DMS79 treated with DMSO at 0.1 percent for 48 hours (cell line): ENCODE measurements around the gene SDK1.

ENCODE experiments used
- DNase-seq: peaks from one replicate; lab custom pipeline; 2025; lab: John Stamatoyannopoulos, UW

Gene SDK1

DNA sequence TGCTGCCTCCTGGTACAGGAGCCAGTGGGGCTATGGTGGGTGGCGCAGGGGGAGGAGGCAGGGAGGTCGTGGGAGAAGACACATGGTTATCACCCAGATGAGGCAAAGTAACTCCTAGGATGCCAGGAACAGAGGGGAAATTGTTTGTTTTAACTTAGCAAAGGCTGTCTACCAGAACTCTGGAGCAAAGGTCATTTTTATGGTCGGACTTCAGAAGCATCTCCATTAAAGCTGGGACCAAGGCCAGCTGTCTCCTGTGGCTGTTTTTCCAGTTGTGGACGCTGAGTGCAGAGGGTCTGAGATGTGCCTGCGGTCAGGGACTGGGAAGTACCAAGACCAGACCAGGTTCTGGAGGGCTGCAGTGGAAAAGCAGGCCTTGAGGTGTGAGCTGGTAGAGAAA lies 855.1 kb downstream of the SDK1 start:
- no peak for DNase-seq

DNA sequence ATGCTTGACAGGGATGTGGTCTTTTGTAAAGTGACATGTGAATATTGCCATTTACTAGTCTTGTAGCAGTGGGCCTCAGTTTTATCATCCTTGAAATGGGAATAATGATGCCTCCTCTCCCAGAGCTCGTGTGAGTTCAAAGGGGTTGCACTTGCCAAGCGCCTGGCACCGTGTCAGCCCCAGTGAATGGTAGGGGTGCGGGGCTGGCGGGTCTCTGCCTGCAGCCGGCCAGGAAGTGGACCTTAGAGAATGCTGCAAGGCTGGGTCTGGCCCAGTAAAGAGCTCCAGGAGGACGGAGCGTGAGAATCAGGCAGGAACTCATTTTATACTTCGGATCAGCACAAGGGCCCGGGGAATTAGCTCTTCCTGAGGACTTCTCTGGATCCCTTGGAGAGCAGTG lies 856.6 kb downstream of the SDK1 start:
- no peak for DNase-seq

DNA sequence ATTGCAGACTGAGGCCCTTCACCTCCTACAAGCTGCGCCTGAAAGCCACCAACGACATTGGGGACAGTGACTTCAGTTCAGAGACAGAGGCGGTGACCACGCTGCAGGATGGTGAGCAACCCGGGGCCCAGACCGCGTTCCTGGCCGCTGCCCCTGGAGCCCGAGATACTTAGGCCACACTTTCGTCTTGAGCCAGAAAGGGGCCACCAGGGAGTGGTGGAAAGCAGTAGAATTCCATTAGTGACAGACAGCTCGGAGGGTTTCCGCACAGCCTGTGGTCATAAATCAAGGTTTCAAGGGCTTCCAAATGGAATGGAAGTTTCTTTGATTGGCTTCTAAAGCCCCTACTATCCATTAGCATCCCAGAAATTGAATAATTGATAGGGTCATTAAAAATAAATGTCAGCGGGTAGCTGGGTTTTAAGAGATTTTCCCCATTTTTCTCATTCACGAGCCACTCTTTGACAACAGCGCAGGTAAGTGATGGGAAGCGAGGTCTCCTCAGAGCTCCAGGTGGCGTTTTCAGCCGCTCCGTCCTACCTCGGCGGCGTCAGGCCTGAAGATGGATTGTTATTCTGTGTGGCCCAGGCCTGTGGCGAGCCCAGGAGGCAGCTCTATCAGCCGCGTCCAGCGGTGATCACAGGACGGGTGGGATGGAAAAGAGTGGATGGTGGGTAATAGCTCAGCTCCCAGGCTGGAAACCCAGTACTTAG lies 857.5 kb downstream of the SDK1 start:
- DNase-seq = no peak

DNA sequence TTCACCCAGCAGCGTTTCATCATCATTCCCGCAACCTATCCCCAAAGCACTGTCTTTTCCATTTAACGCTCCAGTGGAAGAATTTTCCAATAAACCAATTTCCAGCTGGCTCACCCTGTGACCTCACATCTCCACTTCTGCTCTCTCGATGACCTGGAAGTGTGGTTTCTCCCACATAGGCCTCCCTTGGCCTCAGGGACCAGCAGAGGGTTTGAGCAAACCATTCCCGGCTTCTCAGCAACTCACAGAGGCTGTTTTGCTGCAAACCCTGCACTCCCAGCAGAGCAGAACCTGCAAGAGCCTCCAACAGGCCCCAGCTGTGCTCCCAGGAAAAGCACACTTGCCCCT lies 858.1 kb downstream of the SDK1 start:
- DNase-seq = no peak

DNA sequence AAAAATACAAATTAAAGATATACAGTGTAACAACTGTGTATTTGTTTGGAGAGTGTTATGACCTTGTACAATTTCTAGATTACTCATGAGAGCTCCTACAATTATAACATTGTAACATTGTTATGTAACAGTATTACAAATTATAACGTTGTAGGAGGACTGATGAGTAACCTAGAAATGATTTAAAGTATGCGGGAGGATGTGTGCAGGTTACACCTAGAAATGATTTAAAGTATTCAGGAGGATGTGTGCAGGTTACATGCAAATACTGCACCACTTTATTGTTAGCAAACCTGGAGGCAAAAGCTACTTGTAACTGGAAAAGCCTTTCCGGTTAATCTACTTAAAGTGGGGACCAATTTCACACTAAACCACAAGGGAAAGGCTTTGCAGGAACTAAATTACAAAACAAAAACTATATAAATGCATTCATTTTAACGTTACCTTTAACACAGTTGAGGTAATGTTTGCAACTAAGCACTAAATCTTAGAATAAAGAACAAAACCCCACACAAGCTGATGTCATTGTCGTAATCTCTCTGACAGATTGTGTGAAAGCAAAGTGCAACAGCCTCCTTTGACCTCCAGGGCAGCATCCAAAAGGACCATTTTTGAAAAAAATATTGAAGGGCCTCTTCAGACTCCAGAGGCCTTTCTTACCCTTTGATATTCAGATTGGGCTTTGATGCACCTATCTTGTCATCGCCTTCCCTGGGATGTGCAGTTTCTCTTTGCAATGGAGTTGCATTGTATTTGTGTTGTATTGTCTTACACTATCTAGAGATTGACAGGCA lies 858.9 kb downstream of the SDK1 start:
- DNase-seq = no peak

DNA sequence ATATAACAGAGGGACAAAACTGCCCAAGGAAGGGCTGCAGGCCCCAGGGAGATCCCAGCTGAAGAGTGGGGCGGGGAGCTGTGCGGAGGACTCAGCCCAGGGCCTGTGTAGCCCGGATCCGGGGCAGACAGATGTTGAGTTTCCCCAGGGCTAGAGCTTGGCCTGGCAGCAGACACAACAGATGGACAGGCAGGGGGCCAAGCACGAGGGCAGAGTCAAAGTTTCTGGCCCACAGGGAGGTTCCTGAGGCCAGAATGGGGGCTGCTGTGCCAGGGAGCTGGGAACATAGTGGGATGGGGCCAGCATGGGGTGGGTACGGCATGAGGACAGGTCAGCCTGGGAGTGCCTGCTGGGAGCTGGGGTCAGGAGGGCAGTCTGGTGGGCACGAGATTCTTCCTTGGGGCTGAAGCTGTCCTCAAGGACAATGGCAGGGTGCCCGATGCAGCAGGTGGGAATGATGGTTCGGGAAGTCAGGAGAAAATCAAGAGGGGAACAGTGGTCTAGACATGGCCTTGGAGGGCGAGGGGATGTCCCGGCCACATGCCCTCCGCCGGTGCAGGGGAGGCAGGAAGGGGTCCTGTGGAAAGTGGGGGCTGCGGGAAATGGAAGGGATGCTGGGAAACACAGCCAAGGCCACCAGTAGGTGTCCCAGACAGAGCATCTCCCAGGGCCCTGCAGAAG lies 862.0 kb downstream of the SDK1 start:
- no peak for DNase-seq

DNA sequence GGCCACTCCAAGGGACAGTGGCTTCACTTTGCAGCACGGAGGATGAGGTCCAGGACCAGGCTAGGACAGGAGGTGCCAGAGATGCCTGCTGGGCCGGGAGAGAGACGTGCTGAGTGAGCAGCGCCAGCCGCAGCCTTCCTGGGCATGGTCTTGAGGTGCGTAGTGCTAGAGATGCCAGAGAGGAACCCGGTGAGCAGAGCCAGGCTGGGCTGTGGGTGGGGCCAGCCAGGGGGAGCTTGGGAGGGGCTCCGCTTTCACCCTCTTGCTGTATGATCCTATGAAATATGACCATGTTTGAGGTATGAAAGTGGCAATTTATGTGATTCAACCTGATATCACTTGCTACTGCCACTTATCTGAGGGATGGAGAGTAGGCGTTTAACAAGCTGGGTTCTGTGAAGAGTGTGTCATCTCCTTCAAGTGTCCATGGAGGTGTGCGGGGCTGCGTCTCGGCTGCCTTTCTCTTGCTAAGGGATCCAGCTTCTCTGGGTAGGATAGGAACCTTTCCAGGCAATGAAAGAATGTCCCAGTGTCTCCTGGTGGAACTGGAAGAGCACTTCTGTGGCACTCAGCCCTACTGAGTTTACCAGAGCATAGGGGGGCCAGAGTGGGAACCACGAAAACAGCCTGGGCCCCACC lies 862.6 kb downstream of the SDK1 start:
- DNase-seq = no peak

DNA sequence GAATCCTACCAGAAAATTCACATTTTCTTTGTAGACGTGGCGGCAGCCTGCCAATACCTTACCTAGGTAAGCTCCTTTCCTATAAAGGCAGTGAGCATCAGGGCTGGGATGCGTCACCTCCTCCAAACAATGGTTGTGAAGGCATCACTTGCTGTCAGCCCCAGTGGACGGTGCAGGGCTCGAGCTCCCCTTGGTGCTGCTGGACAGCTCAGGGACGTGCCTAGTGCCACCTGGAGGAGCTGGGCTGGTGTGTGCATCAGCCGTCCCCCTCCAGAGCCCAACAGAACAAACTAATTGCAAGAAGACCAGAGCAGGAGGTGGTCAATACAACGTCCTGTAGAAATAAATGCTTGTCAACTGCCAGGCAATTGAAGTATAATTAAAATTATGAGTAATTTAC lies 863.5 kb downstream of the SDK1 start:
- no peak for DNase-seq

DNA sequence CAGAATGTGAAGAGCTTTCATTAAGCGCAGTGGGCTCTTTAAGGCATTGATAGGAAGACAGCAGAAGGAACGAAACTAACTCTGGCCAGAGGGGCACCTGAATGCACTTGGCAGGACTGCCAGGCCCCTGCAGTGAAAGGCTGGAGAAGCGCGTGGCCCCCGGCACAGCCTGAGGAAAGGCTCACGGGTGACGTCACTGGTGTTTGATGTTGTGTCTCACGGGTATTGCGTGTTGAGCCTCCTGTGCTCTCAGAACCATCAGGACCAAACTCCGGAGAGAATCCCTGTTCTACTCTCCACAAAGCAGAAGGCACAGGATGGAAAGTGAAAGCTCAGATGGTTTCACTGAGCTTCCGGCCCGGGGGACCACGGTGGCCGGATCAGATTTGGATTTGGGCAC lies 865.3 kb downstream of the SDK1 start:
- no peak for DNase-seq

DNA sequence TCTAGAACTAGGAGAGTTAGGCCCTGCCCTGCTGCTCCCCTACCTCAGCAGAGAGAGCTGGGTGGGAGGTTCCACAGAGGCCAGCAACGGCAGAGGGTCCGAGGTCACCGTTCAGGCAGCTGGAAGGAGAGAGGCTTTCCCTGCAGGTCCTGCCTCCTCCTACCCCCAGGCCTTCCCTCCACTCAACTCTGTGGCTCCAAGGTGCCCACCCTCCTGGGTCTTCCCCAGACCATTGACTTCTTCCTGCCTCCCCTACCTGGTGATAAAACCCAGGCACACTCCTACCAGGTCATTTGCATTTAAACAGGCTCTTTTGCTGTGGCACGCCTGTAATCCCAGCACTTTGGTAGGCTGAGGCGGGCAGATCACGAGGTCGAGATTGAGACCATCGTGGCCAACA lies 865.8 kb downstream of the SDK1 start:
- no peak for DNase-seq

DNA sequence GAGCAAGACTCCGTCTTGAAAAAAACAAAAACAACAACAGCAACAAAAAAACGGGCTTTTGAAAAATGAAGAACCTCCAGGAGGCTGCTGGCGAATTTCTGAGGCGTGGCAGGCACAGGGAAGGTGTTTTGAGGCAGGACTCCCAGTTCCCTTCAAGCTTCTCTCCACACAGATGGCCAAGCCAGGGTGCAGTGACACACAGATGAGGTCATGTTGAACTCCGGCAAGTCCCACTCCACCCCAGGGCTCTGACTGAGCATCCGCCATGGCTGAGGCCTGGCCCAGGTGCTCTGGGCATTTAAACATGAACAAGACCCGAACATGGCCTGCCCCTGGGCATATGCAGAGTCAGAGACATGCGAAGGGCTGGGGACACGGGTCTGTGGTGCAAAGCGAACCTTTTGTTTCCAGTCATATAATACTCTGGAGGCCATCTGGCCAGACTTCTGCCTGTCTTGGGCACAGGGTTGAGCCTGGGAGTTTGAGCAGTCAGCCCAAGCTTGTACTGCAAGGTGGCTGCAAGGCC lies 866.4 kb downstream of the SDK1 start:
- no peak for DNase-seq

DNA sequence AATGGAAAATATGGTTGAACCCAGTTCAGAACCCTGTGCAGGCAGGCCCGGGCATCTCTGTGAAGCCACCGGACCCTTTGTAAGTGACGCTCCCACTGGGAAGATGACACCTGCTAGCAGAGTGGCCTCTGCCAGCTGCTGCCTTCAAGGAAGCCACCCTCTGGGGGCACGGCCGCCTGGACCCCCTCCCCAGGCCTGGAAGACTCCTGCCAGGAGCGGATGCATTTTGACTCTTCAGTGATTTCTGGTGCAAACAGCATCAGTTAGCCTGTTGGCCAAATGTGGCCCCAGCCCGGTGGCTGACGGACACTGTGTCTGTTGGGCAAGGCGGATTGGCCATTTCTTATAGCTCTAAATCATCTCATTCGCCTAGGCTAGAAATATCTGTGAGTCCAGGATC lies 867.0 kb downstream of the SDK1 start:
- DNase-seq = no peak

DNA sequence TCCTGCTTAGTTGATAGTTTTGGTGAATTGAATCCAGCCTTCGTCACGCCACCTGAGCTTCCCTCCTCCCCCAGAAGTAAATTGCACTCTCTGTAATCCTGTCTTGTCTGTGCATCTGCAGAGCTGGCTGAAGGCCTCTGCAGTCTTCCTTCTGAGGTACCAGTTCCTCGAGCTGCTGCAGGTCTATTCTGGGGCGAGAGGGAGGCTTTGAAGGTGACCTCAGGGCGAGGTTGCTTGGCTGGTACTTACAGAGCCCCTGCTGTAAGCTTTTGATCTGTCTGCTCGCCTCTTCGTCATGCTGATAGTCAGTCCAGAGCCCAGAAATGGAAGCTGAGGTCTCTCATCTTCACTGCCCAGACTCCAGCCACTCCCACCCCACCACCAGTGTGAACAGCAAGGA lies 867.5 kb downstream of the SDK1 start:
- DNase-seq = no peak

DNA sequence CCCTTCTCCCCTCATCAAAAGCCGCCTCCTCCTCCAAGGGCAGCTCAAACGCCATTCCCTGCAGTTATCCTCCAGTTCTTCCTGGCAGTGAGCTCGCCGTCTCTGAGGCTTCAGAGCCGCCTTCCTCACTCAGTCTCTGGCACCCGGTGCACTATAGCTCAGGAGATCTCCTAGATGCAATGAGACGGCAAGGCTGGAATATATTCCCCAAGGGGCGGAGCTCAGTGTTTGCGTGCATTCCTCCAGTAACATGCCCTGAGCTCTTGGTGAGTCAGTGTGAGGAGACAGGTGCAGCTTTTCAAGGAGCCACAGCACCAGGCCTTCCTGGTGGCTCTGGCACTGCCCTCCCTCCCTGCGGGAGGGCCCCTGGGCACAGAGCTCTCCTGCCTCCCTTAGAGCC lies 868.4 kb downstream of the SDK1 start:
- DNase-seq = peak; percentile 54

DNA sequence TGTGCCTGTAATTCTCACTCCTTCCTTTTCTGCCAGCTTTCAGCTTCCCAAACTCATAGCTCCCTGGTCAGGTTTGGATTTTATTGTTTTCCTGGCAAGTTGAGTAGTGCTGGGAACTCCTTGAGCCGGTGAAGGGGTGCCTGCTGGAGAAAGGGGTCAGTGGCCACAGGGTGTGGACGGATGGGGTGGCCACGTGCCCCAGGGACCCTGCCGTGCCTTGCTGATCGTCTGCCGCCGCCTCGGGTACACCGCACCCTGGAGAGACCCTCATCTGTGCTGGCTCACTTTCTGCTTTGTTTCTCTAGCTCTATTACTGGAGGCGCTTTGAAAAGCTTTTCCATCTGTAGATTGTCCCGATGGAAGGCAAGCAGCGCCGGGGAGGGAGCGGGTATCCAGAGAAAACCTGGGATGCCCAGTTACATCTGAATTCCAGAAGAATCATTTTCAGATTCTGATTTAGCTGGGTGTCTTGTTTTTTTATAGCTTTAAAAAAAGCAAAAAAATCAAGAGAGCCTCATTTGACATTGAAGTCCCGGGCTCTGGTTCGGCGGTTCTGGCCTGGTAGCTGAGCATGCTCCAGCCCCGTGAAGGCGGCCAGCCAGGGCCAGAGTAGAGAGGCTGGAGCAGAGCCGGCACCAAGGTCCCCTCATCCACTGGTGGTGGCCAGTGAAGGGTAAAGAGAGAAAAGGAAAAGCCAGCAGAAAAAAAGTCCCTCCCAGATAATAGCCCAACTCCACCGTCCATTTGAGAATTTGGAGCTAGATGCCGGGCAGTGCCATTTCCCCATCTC lies 870.1 kb downstream of the SDK1 start:
- no peak for DNase-seq

DNA sequence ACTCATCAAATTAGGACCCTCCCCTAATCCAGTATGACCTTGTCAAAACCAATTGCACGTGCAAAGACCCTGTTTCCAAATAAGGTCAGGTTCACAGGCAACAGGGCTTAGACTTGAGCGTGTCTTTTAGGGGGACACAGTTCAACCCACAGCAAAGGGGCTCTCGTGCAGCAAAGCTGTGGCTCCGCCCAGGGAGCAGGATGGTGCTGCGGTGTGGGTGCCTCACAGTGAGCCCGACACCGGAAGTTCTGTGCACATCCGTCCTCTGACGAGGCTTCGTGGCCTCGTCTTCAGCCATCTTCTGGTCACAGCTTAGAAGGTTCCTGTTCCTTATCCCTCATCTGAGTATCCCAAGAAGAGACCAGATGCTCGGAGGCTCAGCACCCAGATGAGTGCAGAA lies 871.8 kb downstream of the SDK1 start:
- no peak for DNase-seq

DNA sequence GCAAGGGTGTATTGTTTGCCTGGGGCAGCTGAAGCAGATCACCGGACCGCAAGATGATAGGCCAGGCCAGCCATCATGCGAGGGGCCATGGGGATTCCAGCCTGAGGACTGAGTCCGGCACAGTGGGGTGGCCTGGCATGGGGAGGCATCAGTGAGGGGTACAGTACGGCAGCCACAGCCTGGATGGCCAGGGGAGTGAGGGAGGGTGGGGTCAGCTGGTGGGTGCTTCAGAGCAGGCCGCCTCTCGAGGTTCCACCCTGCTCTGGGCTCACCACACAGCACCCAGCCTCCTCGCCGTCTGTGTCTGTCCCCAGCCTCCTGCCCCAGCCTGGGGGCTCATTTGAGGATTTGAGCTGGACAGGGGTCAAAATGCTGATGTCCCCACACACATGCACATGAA lies 872.6 kb downstream of the SDK1 start:
- DNase-seq = no peak

DNA sequence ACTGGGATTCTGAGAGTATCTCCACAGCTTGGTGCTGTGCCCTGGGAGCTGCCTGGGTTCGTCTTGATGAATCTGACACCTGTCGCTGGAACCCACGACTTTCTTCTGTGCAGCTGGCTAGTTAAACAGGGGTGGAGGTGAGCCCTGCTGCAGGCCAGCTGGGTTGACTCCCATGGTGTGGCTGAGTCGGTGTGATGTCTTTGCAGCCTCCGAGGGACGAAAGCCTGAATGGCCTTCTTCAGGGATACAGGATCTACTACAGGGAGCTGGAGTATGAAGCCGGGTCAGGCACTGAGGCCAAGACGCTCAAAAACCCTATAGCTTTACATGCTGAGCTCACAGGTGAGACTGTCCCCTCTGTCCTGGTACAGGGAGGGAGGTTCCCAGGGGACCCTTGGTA lies 873.0 kb downstream of the SDK1 start:
- no peak for DNase-seq

DNA sequence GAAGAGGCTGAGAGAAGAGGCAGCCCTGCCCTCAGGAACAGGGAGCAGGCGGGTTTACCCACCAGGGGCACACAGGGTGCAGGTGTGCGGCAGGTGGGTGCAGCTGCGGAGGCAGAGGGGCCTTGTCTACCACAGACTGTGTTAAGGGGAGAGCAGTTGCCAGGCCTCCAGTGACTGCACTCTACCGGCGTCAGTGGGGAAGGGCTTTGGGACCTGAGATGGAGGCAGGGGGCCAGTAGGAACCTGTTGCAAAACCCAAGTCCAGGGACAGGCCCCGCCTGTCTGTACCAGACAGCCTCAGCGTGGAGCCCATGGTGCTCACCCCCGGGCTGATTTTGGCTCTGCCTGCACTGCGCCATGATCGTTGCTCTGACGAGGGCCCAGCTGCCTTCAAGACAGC lies 873.4 kb downstream of the SDK1 start:
- DNase-seq = no peak

DNA sequence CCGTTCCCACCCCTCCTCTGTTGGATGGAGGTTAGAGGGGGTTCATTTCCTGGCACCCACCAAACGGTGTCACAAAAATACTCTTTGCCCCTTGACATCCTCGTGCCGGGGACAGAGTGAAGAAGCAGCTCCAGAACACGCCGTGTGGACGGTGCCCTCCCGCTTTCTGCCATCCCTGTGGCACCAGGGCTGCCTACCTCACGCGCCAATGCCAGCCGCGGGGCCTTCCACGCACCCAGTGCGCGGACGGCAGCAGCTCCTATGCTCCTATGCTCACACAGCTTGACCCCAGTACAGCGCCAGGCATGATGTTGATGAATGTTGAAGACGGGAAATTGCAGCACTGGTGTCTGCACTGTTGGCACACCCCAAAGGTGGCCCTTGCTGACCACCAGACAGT lies 873.8 kb downstream of the SDK1 start:
- no peak for DNase-seq

DNA sequence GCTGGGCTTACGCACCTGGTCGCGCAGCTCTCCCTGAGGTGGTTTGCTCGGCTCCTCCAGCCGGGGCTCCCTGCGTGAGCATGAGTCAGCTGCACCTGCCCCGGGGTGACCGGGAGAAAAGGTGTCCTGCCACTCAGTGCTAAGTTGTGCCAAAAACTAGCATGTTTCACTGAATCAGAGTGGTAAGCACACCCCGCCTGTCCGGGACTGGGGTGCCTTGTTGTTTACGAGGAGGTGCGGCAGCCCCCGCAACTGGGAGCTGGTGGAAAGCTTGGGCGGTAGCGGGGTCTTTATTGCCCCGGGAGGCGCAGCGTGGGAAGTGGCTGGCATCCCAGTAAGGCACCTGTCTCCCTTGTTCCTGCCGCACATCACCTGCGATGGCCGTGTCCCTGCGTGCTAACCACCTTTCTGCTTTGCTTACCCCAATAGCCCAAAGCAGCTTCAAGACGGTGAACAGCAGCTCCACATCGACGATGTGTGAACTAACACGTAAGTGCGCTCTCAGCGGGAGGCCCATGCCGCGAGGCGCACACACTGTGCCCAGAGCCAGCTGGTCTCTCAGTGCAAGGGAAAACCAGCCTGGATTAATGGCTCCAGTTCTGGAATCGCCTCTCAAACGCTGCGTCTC lies 874.4 kb downstream of the SDK1 start:
- DNase-seq = no peak
